Measurements from ENCODE around the gene KLF15.
"Not testable (repeated sequence)": the region's sequence is repeated elsewhere in the genome, so short reads cannot be mapped to it uniquely, and the experiment has no call there.

Gene KLF15

GRCh38 chr3:126339466-126339865, 17.7 kb downstream of the KLF15 start:
- no peak overlapping the region for H3K4me3 ChIP-seq (replicated peaks; ENCODE audit: low read depth, low read length)
- peaks cover 1% of the 10 kb centered on the region for H3K27me3 ChIP-seq (replicated peaks; ENCODE audit: control insufficient read depth, insufficient read depth, low read length)
- H3K36me3 ChIP-seq (ENCODE audit: control insufficient read depth, insufficient read depth, low read length), result no peaks in the 10 kb centered on the region
- TF ChIP-seq CTCF (IDR thresholded peaks at IDR 0.05; ENCODE audit: insufficient read depth, low read length, poor library complexity, severe bottlenecking), result no peak
- no peak for DNase-seq (ENCODE audit: extremely low read depth, insufficient read length)

- H3K4me3 ChIP-seq (replicated peaks; ENCODE audit: low read depth, low read length), result no peak overlapping the region
- peaks cover 1% of the 10 kb centered on the region for H3K27me3 ChIP-seq (replicated peaks; ENCODE audit: control insufficient read depth, insufficient read depth, low read length)
- no peak for DNase-seq (ENCODE audit: extremely low read depth, insufficient read length)
- no peak for TF ChIP-seq CTCF (IDR thresholded peaks at IDR 0.05; ENCODE audit: insufficient read depth, low read length, poor library complexity, severe bottlenecking)
- H3K36me3 ChIP-seq (ENCODE audit: control insufficient read depth, insufficient read depth, low read length), result no peaks in the 10 kb centered on the region
Measured at GRCh38 chr3:126338790-126339288, 18.4 kb downstream of the KLF15 start.

GRCh38 chr3:126337980-126338651, 19.1 kb downstream of the KLF15 start:
- TF ChIP-seq CTCF (IDR thresholded peaks at IDR 0.05; ENCODE audit: insufficient read depth, low read length, poor library complexity, severe bottlenecking), result no peak
- H3K36me3 ChIP-seq (ENCODE audit: control insufficient read depth, insufficient read depth, low read length), result no peaks in the 10 kb centered on the region
- DNase-seq (ENCODE audit: extremely low read depth, insufficient read length), result no peak
- H3K27me3 ChIP-seq (replicated peaks; ENCODE audit: control insufficient read depth, insufficient read depth, low read length), result peaks cover 1% of the 10 kb centered on the region
- H3K4me3 ChIP-seq (replicated peaks; ENCODE audit: low read depth, low read length), result no peak overlapping the region

GRCh38 chr3:126331812-126332336, 25.3 kb downstream of the KLF15 start:
- not testable (repeated sequence) for H3K4me3 ChIP-seq (replicated peaks; ENCODE audit: low read depth, low read length); H3K36me3 ChIP-seq (ENCODE audit: control insufficient read depth, insufficient read depth, low read length); DNase-seq (ENCODE audit: extremely low read depth, insufficient read length); H3K27me3 ChIP-seq (replicated peaks; ENCODE audit: control insufficient read depth, insufficient read depth, low read length)

- no peak for TF ChIP-seq CTCF (IDR thresholded peaks at IDR 0.05; ENCODE audit: insufficient read depth, low read length, poor library complexity, severe bottlenecking)
- Histone ChIP-seq H3K4me3 (replicated peaks; ENCODE audit: low read depth, low read length) (no peak overlapping the region), H3K36me3 (ENCODE audit: control insufficient read depth, insufficient read depth, low read length) (no peaks in the 10 kb centered on the region), H3K27me3 (replicated peaks; ENCODE audit: control insufficient read depth, insufficient read depth, low read length) (no peaks in the 10 kb centered on the region)
- DNase-seq (ENCODE audit: extremely low read depth, insufficient read length), result no peak
Measured at GRCh38 chr3:126329927-126330725, 27.1 kb downstream of the KLF15 start.

- H3K27me3 ChIP-seq (replicated peaks; ENCODE audit: control insufficient read depth, insufficient read depth, low read length), result no peaks in the 10 kb centered on the region
- H3K36me3 ChIP-seq (ENCODE audit: control insufficient read depth, insufficient read depth, low read length), result no peaks in the 10 kb centered on the region
- no peak overlapping the region for H3K4me3 ChIP-seq (replicated peaks; ENCODE audit: low read depth, low read length)
- TF ChIP-seq CTCF (IDR thresholded peaks at IDR 0.05; ENCODE audit: insufficient read depth, low read length, poor library complexity, severe bottlenecking), result no peak
- DNase-seq (ENCODE audit: extremely low read depth, insufficient read length), result no peak
Measured at GRCh38 chr3:126326629-126327028, 30.6 kb downstream of the KLF15 start.
